H1 (cell line): ENCODE measurements around the gene C1orf74.

Experiments used
- CBX5 ChIP-seq: fragments of 300-800, 300-1000 bp; sonication (generic); IDR thresholded peaks from 2 replicates; pipeline ENCODE4 v1.7.1; 2016; ENCODE audit warnings: antibody characterized with exemption, low read length, low read depth
- CEBPB ChIP-seq: IDR thresholded peaks from 2 replicates; pipeline ENCODE4 v1.6.1; 2012; ENCODE audit warnings: low read depth, low read length
- CREB1 ChIP-seq: IDR thresholded peaks from 2 replicates; pipeline ENCODE4 v1.6.1; 2012; ENCODE audit warnings: inconsistent platforms
- CTCF ChIP-seq, 3 experiments: IDR thresholded peaks; 1 replicate in 2 of 3; 2 replicates in 1 of 3; pipeline versions ENCODE4 v1.5.1 to v1.6.1; 2011; ENCODE audit warnings: low read length in 3 of 3, mild to moderate bottlenecking in 3 of 3, inconsistent platforms in 2 of 3, low read depth in 1 of 3, moderate library complexity in 1 of 3; ENCODE audit not compliant: insufficient read depth in 1 of 3; ENCODE audit errors: control extremely low read depth in 1 of 3
- KDM1A ChIP-seq: fragments of 200-600, 300-600 bp; sonication (generic); IDR thresholded peaks from 2 replicates; pipeline ENCODE4 v1.7.1; 2016; ENCODE audit warnings: mild to moderate bottlenecking, low read length, borderline replicate concordance
- PHF8 ChIP-seq: fragments of 200-600 bp; sonication (generic); conservative IDR thresholded peaks from 2 replicates; pipeline ENCODE4 v1.7.1; 2012; ENCODE audit warnings: low read depth, mild to moderate bottlenecking, inconsistent platforms, low read length, moderate library complexity
- POLR2A ChIP-seq, 2 experiments: IDR thresholded peaks; 1 replicate in 1 of 2; 2 replicates in 1 of 2; pipeline ENCODE4 v1.6.1; 2011; ENCODE audit warnings: low read depth in 2 of 2, low read length in 2 of 2, mild to moderate bottlenecking in 2 of 2; ENCODE audit errors: control extremely low read depth in 1 of 2
- RNF2 ChIP-seq: fragments of 200-900, 300-1000 bp; sonication (generic); IDR thresholded peaks from 2 replicates; pipeline ENCODE4 v1.7.1; 2016; ENCODE audit warnings: borderline replicate concordance, low read depth, mild to moderate bottlenecking, antibody characterized with exemption, low read length; ENCODE audit not compliant: poor library complexity, severe bottlenecking; ENCODE audit errors: missing control alignments
- SIX5 ChIP-seq: IDR thresholded peaks from 2 replicates; pipeline ENCODE4 v1.6.1; 2011; ENCODE audit warnings: mild to moderate bottlenecking, low read depth, low read length
- SP1 ChIP-seq: IDR thresholded peaks from 2 replicates; pipeline ENCODE4 v1.6.1; 2011; ENCODE audit warnings: low read depth, low read length
- TAF1 ChIP-seq: IDR thresholded peaks from 2 replicates; pipeline ENCODE4 v1.6.1; 2011; ENCODE audit warnings: mild to moderate bottlenecking, low read depth, low read length
- TEAD4 ChIP-seq: IDR thresholded peaks from 2 replicates; pipeline ENCODE4 v1.6.1; 2012; ENCODE audit warnings: low read depth, low read length, inconsistent platforms, mixed read lengths
- USF2 ChIP-seq: IDR thresholded peaks from 2 replicates; pipeline ENCODE4 v1.6.1; 2011; ENCODE audit warnings: low read length, improper control_type of control experiment
- ZNF274 ChIP-seq: IDR thresholded peaks from 2 replicates; pipeline ENCODE4 v1.7.0; 2012; ENCODE audit warnings: low read length, borderline replicate concordance; ENCODE audit errors: extremely low read depth

DNA sequence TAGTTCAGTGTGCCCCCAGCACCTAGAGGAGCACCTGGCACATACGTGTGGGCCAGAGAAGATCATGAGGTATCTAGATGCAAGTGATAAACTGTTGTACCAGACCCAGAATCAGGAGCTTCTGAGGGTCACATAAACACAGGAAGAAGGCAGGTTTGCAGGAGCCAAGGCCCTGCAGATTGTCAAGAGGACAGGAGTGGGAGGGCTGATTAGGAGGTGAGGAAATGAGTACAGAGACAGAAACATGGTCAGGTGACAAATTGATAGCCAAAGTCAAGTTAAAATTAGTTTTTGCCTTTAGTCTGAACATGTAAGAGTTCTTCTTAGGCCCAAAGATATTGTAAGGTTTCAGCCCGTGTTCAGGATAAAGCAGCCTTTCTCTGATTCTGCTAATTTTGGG is 42.5 kb downstream of the C1orf74 start:
- TF ChIP-seq CTCF (IDR thresholded peaks at IDR 0.05; ENCODE audit: control extremely low read depth in 1 of 3, insufficient read depth in 1 of 3, low read depth in 1 of 3, low read length in 3 of 3) (no peak), USF2 (no peak), TAF1 (no peak), CBX5 (no peak), PHF8 (no peak), TEAD4 (no peak), POLR2A (IDR thresholded peaks at IDR 0.05; ENCODE audit: control extremely low read depth in 1 of 2, low read depth in 2 of 2, low read length in 2 of 2) (no peak), SIX5 (no peak), ZNF274 (no peak), RNF2 (no peak), KDM1A (no peak), CREB1 (no peak), SP1 (no peak), CEBPB (no peak)
